Ectodermal cell (in vitro differentiated cells): ENCODE measurements around the gene ARHGAP1.

ENCODE experiments used
- H3K27ac ChIP-seq: 2 replicates; pipeline ENCODE4 v1.7.0; 2013; ENCODE audit warnings: mild to moderate bottlenecking, low read depth, low read length; ENCODE audit not compliant: insufficient read depth, poor library complexity, severe bottlenecking
- H3K27me3 ChIP-seq: 2 replicates; pipeline ENCODE4 v1.7.0; 2013; ENCODE audit warnings: mild to moderate bottlenecking, low read length; ENCODE audit not compliant: insufficient read depth, control insufficient read depth, poor library complexity, severe bottlenecking
- H3K36me3 ChIP-seq: one replicate; pipeline ENCODE4 v1.7.0; 2013; ENCODE audit warnings: low read length; ENCODE audit not compliant: control insufficient read depth, insufficient read depth
- H3K4me1 ChIP-seq: one replicate; pipeline ENCODE4 v1.7.0; 2013; ENCODE audit warnings: low read length; ENCODE audit not compliant: control insufficient read depth, insufficient read depth
- H3K4me3 ChIP-seq: 2 replicates; pipeline ENCODE4 v1.7.0; 2013; ENCODE audit warnings: low read depth, low read length, control low read depth; ENCODE audit not compliant: insufficient read depth
- H3K9me3 ChIP-seq: 2 replicates; pipeline ENCODE4 v1.7.0; 2013; ENCODE audit warnings: mild to moderate bottlenecking, low read length, moderate library complexity; ENCODE audit not compliant: control insufficient read depth
- WGBS, 2 experiments: methylation state at CpG; one replicate each; pipeline ENCODE4 v1.1.7; 2013; ENCODE audit warnings: missing lambda C conversion rate in 2 of 2; 5-methylcytosine and 5-hydroxymethylcytosine counted together

The ARHGAP1 gene

GRCh38 chr11:46736615-46737014, 36.2 kb upstream of the ARHGAP1 start:
- no peak overlapping the region for H3K4me3 ChIP-seq
- H3K9me3 ChIP-seq: no peaks in the 10 kb centered on the region
- WGBS, 2 experiments: 88 to 92% methylated on average over 5 of the region's 5 CpGs
- peaks cover under 1% of the 10 kb centered on the region for H3K36me3 ChIP-seq
- no peaks in the 10 kb centered on the region for H3K27me3 ChIP-seq
- H3K27ac ChIP-seq: no peak overlapping the region
- no peaks in the 10 kb centered on the region for H3K4me1 ChIP-seq

DNA sequence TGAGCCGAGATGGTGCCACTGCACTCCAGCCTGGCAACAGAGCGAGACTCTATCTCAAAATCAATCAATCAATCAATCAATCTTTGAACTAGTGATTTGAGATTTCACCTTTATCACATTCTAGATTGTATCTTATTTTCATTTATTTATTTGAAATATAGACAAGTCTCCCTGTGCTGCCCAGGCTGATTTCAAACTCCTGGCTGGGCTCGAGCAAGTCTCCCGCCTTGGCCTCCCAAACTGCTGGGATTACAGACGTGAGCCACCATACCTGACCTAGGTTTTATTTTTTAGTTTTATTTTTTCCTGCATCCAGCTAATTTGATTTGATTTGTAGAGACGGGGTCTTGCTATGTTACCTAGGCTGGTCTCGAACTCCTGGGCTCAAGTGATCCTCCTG, 35.7 kb upstream of the ARHGAP1 start:
- Histone ChIP-seq H3K27me3 (no peaks in the 10 kb centered on the region), H3K9me3 (no peaks in the 10 kb centered on the region), H3K4me1 (no peaks in the 10 kb centered on the region), H3K4me3 (no peak overlapping the region), H3K27ac (no peak overlapping the region), H3K36me3 (no peaks in the 10 kb centered on the region)
- WGBS, 2 experiments: 91 to 95% methylated on average over 7 of the region's 7 CpGs

DNA sequence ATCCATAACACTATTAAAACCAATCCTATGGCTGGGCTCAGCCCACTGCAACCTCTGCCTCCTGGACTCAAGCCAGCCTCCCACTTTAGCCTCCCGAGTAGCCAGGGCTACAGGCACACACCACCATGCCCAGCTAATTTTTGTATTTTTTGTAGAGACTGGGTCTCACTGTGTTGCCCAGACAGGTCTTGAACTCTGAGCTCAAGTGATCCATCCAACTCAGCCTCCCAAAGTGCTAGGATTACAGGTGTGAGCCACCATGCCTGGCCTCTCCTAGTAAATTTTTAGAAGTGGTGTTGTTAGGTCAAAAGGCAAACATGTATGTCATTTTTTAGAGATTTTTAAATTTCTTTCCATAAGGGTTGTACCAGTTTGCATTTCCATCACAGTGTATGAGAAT, 32.8 kb upstream of the ARHGAP1 start:
- H3K27ac ChIP-seq: no peak overlapping the region
- WGBS, 2 experiments: 65 to 92% methylated on average over 1 of the region's 1 CpG
- no peak overlapping the region for H3K4me3 ChIP-seq
- H3K27me3 ChIP-seq: no peaks in the 10 kb centered on the region
- H3K36me3 ChIP-seq: no peaks in the 10 kb centered on the region
- no peaks in the 10 kb centered on the region for H3K4me1 ChIP-seq
- H3K9me3 ChIP-seq: no peaks in the 10 kb centered on the region

DNA sequence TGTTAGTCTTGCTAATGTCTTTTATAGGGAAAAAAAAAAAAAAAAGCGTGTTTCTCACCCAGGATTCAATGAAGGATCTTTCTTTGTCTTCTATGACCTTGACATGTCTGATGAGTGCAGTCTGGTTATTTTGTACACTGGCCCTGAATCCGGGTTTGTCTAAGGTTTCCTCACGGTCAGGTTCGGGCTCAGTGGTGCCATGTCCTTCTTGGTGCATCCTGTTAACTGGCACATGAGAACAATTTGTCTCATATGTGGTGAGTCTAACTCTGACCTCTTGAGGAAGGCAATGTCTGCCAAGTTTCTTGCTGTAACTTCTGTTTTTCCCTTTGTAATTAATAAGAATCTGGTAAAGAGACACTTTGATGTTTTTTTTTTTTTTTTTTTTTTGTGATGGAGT, 31.1 kb upstream of the ARHGAP1 start:
- no peak overlapping the region for H3K4me3 ChIP-seq
- H3K27me3 ChIP-seq: no peaks in the 10 kb centered on the region
- H3K36me3 ChIP-seq: no peaks in the 10 kb centered on the region
- H3K4me1 ChIP-seq: no peaks in the 10 kb centered on the region
- 94% methylated on average over 4 of the region's 4 CpGs for WGBS, 2 experiments
- no peak overlapping the region for H3K27ac ChIP-seq
- no peaks in the 10 kb centered on the region for H3K9me3 ChIP-seq

DNA sequence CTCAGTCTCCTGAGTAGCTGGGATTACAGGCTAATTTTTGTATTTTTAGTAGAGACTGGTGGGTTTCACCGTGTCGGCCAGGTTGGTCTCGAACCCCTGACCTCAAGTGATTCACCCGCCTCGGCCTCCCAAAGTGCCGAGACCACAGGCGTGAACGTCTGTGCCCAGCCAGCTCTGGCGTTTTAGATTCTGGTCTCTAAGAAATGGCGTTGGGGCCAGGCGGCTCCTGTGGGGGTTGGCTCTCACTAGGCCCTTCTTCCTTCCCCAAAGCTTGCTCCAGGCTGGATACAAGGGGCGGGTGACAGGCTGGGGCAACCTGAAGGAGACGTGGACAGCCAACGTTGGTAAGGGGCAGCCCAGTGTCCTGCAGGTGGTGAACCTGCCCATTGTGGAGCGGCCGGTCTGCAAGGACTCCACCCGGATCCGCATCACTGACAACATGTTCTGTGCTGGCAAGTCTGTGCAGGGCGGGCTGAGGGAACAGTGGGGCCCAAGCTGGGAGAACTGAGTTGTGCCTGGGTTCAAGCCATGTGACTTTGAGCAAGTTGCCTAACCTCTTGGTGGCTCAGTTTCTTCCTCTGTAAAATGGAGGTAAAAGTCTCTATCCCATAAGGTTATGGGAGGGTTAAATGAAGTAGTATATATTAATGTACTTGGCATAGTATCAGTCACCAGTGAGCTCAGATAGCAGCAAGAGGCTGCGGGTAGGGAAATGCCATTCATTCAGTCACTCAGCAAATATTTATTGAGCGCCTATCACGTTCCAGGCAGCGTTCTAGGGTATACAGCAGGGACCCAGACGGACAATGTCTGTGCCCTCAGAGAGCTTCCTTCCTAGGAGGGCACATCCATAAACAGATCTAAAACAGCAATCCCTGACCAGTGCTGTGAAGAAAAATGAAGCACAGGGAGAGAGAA, 28.9 kb upstream of the ARHGAP1 start:
- Histone ChIP-seq H3K36me3 (no peaks in the 10 kb centered on the region), H3K4me1 (no peaks in the 10 kb centered on the region), H3K4me3 (no peak overlapping the region), H3K9me3 (no peaks in the 10 kb centered on the region), H3K27ac (no peak overlapping the region), H3K27me3 (no peaks in the 10 kb centered on the region)
- WGBS, 2 experiments: 91 to 93% methylated on average over 24 of the region's 24 CpGs

DNA sequence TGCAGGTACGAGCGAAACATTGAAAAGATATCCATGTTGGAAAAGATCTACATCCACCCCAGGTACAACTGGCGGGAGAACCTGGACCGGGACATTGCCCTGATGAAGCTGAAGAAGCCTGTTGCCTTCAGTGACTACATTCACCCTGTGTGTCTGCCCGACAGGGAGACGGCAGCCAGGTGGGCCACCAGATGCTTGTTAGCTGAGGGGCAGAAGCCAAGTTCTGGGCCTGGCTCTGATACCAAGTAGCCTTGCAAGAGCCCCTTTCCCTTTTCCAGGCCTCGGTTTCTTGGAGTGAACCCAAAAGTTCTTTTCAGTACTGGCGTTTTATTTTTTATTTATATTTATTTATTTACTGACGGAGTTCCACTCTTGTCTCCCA, 28.2 kb upstream of the ARHGAP1 start:
- no peaks in the 10 kb centered on the region for H3K27me3 ChIP-seq
- 91 to 95% methylated on average over 8 to 9 of the region's 9 CpGs for WGBS, 2 experiments
- no peaks in the 10 kb centered on the region for H3K4me1 ChIP-seq
- no peaks in the 10 kb centered on the region for H3K9me3 ChIP-seq
- H3K4me3 ChIP-seq: no peak overlapping the region
- H3K27ac ChIP-seq: no peak overlapping the region
- H3K36me3 ChIP-seq: no peaks in the 10 kb centered on the region

GRCh38 chr11:46727952-46728658, 27.7 kb upstream of the ARHGAP1 start:
- Histone ChIP-seq H3K9me3 (no peaks in the 10 kb centered on the region), H3K27me3 (no peaks in the 10 kb centered on the region), H3K27ac (no peak overlapping the region), H3K4me3 (no peak overlapping the region), H3K4me1 (no peaks in the 10 kb centered on the region), H3K36me3 (no peaks in the 10 kb centered on the region)
- 93 to 95% methylated on average over 17 of the region's 17 CpGs for WGBS, 2 experiments

GRCh38 chr11:46726206-46726862, 25.9 kb upstream of the ARHGAP1 start:
- Histone ChIP-seq H3K36me3 (no peaks in the 10 kb centered on the region), H3K4me1 (no peaks in the 10 kb centered on the region), H3K27ac (no peak overlapping the region), H3K27me3 (no peaks in the 10 kb centered on the region), H3K9me3 (no peaks in the 10 kb centered on the region), H3K4me3 (no peak overlapping the region)
- WGBS, 2 experiments: 95% methylated on average over 26 of the region's 26 CpGs

DNA sequence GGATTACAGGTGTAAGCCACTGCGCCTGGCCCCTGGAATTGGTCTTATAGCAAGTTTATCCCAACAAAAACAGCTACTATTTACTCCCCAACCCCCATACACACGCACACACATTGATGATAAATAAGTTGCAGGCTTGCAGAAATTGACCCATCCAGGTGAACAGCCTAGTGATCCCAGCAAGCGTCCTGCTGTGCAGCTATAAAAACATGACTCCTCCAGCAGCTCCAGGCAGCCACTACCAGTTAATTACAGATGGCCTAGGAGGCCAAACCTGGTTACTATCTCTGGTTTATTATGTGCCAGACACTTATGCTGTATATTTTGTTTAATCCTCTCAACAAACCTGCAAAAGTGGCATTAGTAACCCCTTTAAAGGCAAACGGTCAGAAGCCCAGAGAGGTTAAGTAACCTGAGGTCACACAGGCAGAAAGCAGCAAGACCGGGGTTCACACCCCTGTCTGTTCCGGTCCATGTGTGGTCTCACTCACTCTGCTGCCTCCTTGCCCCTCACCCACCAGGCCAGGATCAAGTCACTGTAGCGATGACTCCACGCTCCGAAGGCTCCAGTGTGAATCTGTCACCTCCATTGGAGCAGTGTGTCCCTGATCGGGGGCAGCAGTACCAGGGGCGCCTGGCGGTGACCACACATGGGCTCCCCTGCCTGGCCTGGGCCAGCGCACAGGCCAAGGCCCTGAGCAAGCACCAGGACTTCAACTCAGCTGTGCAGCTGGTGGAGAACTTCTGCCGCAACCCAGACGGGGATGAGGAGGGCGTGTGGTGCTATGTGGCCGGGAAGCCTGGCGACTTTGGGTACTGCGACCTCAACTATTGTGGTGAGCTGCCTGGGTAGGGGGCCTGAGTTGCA, 25.2 kb upstream of the ARHGAP1 start:
- Histone ChIP-seq H3K4me3 (no peak overlapping the region), H3K9me3 (no peaks in the 10 kb centered on the region), H3K27ac (no peak overlapping the region), H3K4me1 (no peaks in the 10 kb centered on the region), H3K27me3 (no peaks in the 10 kb centered on the region), H3K36me3 (no peaks in the 10 kb centered on the region)
- 93 to 94% methylated on average over 19 of the region's 19 CpGs for WGBS, 2 experiments
